ENCODE data around the gene LAMC3.

LAMC3 gene

DNA sequence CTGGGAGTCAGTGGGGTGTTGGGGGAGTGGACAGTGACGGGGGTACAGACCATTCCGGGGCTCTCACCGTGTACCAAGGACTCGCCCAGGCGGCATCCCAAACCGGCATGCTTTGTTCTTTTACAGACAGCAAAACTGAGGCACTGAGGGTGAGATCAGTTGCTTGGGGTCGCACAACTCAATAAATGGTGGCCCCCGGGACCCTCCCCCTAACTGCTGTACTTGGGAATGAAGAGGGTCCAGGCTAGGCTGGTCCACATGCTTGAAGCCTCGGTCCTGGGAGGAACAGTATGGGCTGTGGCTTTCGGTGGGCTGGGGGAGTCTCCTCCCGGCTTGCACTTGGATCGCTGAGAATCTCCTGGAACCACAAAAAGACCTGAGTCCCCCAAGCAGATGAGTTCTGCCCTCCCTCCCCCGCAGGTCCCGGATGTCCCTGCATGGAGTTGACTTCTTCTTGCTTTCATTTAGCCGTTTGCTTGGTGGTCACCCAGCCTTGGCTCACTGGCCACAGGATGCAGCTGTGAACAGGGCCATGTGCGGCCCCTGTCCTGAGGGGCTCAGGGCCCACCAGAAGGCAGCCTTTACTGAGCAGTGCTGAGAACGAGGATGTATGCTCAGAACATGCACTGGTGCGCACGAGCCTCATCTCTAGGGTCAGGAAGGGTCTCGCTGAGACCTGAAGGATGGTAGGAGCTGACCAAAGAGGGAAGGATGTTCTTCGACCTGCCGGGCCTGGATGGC lies 4.2 kb downstream of the LAMC3 start:
- no peak for DNase-seq

DNA sequence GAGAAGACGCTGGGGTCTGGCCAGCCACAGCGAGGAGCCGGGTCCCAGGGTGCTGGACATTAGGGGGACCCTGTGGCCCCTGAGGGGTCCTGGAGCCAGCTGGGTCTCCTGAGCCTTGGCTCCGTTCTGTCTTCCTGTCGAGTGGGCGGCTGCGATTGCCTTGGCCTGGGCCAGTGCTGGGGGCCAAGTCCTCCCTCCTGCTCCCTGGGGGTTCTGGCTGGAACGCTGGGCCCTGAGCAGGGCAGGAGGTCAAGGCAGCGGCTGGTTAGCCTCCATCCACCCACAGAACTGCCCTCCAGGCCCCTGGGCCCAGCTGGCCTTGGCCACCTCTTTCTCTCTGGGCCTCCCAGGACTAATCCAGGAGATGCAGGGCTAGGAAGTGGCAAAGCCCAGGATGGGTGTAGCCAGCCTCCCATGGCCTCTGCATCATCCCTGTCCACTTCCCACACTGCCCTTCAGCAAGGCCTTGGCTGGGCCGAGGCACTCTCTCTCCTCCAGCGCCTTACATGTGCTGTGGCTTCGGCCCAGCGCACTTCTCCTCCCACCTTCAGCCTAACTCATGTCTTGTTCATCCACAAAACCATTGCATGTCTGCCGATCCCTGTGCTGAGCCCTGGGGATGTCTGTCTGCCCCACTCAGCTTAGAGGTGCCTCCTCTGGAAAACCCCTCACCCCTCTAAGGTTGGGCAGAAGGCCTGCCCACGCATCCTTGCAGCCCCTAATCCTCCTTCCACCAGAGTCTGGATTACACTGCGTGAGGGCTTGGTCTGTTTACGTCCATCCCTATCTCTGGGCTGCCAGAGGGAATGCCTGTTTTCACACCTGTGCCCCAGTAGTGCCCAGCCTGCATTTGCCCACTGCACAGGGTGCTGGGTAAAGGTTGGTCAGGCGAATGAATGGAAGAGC lies 5.0 kb downstream of the LAMC3 start:
- no peak for DNase-seq

DNA sequence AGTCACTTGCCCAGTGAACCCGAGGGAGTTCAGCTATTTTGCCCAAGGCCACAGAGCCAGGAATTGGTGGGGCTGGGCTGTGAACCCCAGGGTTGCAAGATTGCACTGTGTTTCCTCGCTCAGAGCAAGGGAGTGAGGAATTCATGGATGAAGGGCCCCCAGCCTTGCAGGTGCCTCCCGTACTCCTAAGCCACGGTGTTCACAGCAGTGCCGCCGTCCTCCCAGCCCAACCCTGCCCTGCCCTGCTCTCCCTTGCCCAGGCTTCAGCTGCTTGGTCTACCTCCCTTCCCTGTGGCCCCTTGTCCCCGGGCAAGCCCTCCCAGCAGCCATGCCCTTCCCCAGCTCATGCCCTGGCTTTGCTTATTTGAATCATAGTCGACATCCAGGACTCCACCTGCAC lies 6.1 kb downstream of the LAMC3 start:
- no peak for DNase-seq

DNA sequence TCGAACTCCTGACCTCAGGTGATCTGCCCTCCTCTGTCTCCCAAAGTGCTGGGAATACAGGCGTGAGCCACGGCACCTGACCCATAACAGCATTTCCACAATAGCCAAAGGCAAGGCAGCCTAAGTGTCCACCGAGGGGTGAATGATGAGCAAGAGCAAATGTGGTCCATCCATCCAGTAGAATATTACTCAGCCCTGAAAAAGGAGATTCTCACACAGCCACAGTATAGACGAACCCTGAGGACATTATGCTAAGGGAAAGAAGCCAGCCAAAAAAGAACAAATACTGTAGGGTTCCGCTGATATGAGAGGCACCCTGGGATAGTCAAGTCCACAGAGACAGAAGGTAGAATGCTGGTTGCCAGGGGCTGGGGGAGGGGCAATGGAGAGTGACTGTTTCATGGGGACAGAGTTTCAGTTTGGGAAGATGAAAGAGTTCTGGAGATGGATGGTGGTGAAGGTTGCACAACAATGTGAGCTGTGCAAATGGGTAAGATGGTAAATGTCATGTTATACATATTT lies 7.0 kb downstream of the LAMC3 start:
- DNase-seq, result no peak

DNA sequence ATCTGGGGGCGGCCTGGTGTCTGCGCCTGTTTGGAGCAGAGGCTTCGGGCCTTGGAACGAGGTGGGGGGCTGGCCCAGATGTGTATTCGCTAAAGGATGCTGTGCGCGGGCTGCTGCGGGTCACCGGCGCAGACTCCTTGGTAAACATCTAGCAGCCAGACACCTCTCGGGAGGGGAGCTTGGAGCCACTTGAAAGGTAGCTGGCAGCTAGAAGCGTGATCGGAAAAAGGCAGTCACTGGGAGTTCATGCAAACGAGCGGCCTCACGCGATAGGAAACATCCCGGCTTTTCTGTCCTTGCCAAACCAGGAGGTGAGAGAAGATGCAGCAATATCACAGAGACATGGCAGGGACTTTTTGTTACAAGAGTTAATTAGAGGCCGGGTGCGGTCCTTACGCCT lies 8.1 kb downstream of the LAMC3 start:
- DNase-seq, result no peak

DNA sequence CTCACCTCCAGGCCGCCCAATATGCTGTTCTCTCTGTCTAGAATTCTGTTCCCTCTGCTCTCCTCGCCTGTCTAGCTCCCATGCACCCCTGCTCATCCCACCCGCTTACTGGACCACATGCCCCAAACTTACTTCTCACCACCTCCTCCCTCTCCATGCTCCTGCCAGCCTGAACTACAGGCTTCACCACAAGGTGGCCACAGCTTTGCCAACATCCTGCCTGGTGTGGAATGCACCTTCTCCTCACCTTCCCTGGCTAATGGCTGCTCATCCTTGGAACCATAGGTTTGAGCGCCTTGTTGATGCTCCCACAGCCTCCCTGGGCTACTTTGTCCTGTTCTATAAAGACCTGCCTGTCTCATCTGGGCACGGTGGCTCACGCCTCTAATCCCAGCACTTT lies 9.6 kb downstream of the LAMC3 start:
- no peak for DNase-seq

DNA sequence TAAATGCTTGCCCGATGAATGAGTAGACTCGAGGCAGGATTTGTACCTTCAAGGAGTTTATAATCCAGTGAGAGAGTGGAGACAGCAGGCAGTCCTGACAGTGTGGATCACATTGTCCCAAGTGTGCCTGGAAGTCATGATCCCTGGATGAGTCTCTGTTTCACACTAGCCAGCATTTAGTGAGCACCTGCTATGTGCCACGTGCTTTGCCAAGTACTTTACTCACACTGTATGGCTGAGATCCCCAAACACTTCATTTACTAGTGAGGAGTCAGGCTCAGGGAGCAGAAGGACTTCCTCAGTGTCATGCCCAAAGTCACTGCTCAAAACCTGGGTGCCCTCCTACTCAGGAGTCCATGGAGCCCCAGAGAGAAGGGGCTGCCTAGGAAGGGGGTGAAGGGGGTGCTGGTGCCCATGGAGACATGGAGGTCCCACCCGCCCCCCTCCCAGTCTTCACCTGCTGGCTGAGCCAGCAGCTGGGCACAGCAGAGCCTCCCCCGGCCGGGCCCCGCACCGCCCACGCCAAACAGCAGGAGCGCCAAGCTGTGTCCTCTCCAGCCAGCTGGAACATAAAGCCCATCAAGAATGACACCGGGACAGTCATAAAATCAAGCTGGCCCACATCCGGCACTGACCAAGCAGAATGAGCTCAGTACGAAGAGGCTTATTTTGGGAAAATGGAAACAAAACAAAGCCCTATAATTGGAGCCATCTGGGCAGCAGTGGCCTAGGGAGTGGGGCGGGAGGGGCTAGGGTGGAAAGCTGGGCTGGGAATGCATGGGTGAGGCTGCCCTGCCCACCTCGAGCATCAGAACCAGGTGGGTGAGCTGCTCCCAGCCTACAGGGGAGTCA lies 10.6 kb downstream of the LAMC3 start:
- no peak for DNase-seq

DNA sequence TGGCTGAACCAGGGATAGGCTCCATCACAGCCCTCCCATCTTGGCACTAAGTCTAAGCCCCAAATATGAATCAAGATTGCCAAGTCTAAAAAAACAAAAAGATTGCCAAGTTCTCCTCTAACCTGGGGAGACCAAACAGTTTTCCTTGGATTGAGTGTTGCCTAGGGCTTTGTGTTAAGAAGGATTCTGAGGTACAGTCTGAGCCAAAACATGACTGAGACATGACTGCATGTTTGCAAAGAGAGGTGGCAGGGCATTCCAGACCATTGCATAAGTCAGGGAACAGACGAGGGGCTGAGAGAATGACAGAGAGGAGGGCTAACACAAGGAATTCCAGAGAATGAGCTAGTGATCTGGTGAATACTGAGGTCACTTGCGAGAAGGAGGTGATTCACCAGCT lies 11.4 kb downstream of the LAMC3 start:
- no peak for DNase-seq

DNA sequence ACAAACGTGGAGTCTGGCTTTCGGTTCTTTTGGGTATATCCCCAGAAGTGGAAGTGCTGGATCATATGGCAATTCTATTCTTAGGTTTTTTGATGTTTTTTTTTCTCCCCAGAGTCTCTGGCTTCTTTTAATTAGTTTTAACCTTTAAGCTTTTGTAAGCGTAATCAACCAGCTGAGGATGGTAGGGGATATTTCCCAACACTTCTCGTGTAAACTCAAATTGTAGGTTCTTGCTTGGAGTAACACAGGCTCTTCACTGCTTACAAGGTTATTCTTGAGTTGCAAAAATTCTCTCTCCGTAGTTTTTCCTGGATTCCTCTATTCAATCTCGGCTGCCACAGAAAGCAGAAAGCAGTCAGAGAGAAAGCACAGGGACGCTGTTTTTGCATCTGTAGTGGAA lies 11.9 kb downstream of the LAMC3 start:
- no peak for DNase-seq

DNA sequence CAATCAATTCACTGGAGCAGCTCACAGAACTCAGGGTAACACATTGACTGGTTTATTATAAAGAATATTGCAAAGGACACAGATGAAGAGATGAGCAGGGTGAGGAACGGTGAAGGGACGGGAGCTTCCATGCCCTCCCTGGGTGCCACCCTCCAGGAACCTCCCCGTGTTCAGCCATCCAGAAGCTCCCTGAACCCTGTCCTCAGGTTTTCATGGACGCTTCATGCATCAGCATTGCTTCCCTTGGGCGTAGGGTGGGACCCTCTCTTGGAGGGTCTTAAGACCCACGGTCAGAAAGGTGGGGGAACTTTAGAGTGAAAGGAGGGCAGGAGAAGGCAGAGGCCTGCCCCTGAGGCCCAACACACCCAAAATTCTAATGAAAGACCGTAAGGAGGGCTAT lies 12.8 kb downstream of the LAMC3 start:
- no peak for DNase-seq

DNA sequence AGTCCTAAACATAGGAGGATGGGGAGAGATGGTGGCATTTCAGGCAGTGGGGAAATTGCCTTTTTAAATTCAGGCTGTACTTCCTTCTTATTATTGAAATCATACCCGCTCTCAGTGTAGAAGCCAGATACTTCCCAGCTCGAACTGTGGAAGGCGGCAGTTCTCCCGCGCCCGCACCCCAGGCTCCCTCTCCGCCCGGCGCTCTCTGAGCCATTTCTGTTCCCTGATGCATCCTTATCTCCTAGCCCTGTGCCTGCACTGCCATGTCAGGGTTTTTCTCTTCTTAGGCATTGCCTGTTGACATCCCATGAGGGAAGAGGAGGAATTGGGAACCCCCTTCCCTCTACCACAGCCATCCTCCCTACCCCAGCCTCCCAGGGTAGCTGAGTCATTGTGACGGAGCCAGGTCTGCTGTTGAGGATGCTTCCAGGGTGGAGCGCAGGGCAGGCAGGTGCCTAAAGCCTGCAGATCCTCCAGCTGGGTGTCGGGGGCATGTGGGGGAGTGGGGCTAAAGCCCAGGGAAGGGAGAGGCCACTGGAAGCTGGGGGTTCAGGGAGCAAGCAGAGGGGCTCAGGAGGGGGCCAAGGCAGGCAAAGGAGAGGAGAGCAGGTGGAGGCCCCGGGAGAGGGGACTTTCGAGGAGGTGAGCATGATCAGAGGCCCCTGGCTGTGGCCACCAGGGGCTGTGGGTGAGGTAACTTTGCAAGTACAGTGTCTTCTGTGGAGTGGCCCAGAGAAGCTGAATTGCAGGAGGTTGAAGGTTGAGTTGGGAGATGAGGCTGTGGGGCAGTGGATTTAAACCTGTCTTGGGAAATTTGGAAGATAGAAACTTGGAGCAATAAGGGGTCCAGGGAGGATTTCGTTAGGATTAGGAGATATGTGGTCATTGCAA lies 16.2 kb downstream of the LAMC3 start:
- DNase-seq, result no peak

DNA sequence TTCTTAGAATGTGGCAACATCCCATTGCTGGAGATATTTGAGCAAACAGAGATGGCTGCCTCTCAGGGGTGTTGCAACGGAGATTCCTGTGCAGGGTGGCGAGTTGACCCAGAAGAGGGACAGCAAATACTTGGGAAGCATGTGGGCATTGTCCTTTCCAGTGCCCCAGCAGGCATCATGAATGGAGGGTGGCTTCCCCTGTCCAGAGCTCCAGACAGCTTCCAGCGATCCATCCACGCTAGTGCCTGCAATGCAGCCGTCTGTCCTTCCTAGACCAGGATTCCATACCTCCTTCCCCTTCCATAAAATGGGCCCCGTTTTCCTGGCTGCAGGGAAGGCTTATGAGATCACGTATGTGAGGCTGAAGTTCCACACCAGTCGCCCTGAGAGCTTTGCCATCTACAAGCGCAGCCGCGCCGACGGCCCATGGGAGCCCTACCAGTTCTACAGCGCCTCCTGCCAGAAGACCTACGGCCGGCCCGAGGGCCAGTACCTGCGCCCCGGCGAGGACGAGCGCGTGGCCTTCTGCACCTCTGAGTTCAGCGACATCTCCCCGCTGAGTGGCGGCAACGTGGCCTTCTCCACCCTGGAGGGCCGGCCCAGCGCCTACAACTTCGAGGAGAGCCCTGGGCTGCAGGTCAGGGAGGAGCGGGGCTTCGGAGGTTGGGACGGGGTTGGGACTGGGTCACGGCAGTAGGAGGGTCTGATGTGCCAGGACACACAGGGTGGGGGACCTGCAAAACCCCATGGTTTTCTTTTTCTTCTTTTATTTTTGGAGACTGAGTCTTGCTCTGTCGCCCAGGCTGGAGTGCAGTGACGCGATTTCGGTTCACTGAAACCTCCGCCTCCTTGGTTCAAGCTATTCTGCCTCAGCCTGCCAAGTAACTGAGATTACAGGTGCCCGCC lies 17.2 kb downstream of the LAMC3 start:
- no peak for DNase-seq

DNA sequence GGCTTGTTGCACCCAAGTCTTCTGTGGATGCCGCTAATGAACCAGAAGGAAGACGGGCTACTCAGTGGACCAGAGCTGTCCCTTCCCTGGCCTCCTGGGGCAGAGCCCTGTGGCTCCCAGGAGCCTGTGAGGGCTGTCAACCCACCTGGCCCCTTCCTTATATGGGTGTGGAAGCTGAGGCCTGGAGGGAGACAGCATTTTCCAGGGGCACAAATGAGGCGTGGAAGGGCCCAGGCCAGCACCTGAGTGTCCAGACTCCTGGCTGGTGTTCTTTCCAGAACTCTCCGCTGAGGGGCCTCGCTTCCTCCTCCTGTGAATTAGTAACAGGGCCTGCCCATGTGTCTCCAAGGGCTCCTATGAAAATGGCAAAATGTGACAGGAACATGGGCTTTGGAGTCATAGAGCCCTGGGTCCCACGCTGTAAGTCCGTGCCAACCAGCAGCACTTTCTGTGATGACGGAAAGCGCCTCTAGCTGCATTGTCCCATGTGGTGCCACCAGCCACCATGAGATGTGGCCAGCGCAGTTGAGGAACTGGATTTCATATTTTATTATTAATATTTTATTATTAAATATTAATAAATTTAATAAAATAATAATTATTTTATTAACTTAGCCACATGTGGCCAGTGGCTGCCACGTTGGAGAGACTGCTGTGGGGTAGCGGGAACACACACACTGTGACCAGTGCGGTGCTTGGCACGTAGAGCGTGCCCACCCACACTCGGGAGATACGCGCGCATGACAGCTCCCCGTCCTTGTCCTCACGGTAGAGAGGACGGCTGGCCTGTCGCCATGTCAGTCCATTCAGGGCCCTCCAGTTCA lies 18.3 kb downstream of the LAMC3 start:
- DNase-seq, result no peak

DNA sequence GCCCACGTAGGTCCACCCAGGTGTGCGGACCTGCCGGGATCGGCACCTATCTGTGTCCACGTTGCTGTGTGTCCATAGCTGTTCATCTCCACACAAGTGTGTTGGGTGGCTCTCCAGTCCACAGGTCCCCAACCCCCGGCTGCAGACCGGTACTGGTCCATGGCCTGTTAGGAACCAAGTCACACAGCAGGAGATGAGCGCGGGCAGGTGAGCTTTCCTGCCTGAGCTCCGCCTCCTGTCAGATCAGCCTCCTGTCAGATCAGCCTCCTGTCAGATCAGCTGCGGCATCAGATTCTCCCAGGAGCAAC lies 18.9 kb downstream of the LAMC3 start:
- no peak for DNase-seq

DNA sequence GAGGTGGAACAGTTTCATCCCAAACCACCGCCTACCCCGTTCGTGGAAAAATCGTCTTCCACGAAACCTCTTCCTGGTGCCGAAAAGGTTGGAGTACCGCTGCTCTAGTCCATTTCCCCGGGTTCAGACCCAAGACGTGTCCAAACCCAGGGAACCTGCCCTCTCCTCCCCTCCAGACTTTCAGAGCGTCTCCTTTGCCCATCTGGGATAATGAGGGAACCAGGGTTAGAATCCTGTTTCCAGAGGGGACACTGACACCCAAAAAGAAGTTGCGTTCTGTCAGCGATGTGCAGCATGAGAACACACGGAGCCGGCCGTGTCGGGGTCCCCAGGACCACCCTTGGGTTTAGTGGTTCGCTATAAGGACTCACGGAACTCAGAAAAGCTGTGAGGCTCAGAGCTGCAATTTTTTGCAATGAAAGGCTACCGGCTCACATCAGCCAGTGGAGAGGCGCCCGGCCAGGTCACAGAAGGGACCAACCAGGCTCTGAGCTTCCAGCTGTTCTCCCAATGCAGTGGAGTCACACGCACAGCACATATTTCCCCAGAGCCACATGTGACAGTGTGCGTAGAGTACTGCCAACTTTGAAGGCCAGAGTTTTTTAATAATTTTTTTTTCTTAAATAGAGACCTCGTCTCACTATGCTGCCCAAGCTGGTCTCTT lies 19.4 kb downstream of the LAMC3 start:
- no peak for DNase-seq

DNA sequence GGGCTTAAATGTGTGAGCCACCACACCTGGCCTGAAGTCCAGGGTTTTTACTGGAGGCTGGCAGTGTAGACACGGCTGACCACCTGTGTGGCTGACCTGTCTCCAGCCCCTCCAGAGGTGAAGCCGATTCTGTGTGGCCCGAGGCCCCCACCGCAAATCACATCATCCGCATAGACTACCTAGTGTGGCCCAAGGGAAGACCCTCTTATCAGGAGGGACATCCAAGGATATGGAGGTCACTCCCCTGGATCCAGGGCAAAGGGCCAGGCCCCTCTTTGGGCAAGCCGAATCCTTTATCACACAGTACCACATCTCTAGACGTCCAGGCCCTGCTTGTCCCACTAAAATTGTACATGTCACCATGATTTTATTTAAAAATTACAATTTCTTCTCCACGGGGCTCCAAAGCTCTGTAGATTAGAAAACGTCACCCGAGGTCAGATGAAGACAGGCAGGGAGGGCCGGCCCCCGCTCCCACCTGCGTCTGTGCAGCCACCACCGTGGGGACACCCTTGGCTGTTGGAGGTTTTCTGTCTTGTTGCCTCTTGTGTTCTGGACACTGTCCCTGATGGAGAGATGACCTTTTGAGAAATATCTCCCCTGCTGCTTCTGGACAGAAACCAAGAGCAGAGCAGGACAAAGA lies 20.1 kb downstream of the LAMC3 start:
- DNase-seq, result no peak

DNA sequence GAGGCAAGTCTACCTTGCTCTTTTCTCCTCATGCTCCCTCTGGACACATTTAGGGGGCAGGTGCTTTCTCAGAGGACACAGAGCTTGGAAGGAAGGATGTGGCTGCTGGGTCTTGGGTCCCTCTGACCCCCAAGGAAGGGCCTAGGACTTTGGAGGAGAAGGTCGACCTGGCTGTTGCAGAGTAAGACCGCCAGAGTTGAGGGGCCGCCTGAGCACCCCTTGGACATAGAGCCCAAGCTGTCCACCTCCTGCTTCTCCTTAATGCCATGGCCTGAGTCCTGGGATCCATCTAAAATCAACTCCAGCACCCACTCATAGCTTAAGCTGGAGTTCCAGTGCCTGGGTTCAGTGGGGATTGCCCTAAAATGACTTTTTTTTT lies 20.6 kb downstream of the LAMC3 start:
- DNase-seq, result no peak

DNA sequence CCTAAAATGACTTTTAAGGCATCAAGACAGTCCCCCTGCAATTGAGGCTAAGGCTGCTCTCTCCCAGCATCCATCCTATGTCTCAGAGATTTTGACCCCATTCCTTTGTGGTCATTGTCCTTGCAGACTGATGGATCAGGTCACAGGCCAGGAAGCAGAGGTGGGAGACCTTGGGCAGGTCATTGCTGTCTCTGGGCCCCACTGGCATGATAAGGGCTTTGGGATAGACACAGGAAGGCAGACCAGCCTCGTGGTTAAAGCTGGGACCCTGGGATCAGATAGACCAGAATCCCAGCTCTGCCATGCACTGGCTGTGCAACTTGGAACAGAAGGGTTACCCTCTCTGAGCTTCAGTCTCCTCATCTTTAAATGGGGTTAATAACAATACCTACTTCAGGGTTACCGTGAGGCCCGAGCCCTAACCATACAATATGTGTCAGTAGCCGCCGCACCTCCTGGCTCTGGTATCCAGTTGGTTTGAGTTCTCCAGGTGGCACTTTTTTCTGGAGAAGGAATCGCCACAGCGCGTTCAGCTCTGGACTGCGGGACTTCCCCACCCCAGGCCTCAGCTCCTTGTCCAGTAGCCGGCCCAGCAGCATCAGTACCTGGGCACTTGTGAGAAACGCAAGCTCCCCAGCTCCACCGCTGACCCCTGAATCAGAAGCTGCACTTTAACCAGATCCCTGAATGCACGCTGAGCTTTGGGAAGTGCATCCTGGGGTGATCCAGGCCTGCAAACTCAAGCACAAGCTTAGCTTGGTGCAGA lies 21.4 kb downstream of the LAMC3 start:
- DNase-seq, result no peak

All from activated CD4-positive, alpha-beta T cell treated with anti-CD3 and anti-CD28 coated beads, Interleukin-2, Interleukin-6, amounts not matched to agents 100 ng/mL and 50 ng/mL, durations not matched to agents 16 hours and 8 hours (primary cell).